GM21786 (cell line): ENCODE results near the gene ZNF407.
A peak's percentile ranks its signal among the peaks of the same experiment; 100 is the strongest.
"Not testable (repeated sequence)": the region's sequence is repeated elsewhere in the genome, so short reads cannot be mapped to it uniquely, and the experiment has no call there.

ENCODE experiments used
- ATAC-seq: cut with Tn5 transposase; IDR thresholded peaks from one replicate; pipeline ENCODE4 v1.9.1; 2021; ENCODE audit not compliant: unreplicated experiment

ZNF407 gene, protein sequence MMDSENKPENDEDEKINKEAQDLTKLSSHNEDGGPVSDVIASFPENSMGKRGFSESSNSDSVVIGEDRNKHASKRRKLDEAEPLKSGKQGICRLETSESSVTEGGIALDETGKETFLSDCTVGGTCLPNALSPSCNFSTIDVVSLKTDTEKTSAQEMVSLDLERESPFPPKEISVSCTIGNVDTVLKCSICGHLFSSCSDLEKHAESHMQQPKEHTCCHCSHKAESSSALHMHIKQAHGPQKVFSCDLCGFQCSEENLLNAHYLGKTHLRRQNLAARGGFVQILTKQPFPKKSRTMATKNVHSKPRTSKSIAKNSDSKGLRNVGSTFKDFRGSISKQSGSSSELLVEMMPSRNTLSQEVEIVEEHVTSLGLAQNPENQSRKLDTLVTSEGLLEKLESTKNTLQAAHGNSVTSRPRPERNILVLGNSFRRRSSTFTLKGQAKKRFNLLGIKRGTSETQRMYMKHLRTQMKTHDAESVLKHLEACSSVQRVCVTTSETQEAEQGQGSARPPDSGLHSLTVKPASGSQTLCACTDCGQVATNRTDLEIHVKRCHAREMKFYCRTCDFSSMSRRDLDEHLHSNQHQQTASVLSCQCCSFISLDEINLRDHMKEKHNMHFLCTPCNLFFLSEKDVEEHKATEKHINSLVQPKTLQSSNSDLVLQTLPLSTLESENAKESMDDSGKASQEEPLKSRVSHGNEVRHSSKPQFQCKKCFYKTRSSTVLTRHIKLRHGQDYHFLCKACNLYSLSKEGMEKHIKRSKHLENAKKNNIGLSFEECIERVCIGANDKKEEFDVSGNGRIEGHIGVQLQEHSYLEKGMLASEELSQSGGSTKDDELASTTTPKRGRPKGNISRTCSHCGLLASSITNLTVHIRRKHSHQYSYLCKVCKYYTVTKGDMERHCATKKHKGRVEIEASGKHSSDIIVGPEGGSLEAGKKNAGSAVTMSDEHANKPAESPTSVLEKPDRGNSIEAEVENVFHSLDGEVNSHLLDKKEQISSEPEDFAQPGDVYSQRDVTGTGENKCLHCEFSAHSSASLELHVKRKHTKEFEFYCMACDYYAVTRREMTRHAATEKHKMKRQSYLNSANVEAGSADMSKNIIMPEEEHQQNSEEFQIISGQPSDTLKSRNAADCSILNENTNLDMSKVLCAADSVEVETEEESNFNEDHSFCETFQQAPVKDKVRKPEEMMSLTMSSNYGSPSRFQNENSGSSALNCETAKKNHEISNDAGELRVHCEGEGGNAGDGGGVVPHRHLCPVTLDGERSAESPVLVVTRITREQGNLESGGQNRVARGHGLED (N-terminal part only)

GRCh38 chr18:74597662-74598349, at the start of gene ZNF407:
TSS of gene ZNF407 (plus strand) at chr18:74597870. CDS start at chr18:74631020, 33,150 bp downstream.
- ATAC-seq, result peak; percentile 70

DNA sequence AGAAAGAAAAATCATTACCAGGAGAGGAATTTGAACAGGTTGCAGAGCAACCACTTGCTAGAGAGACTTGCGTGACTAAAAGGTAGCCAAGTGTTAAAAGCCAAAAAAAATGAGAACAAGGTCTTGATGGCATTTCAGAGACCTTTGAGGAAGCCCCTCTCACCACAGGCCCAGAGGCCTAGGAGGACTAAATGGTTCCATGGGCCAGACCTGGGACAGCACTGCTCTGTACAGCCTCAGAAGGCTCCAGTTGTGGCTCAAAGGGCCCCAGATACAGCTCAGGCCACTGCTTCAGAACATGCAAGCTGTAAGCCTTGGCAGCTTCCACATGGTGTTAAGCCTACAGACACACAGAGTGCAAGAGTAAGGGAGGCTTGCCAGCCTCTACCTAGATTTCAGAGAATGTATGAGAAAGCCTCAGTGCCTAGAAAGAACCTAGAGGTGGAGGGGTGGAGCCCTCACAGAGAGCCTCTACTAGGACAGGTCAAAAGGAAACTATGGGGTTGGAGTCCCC, 48.0 kb upstream of the ZNF407 start:
- ATAC-seq, result no peak

DNA sequence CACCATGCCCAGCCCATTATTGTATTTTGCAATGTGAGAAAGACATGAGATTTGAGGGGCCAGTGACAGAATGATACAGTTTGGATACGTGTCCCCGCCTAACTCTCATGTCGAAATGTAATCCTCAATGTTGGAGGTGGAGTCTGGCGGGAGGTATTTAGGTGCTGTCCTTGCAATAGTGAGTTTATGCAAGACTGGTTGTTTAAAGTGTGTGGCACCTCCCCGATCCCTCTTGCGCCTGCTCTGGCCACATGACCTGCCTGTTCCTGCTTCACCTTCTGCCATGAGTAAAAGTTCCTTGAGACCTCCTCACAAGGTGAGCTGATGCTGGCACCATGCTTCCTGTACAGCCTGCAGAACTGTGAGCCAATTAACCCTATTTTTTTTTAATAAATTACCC, 46.8 kb upstream of the ZNF407 start:
- no peak for ATAC-seq

- ATAC-seq, result no peak
Measured at GRCh38 chr18:74551452-74551851, 46.2 kb upstream of the ZNF407 start.

DNA sequence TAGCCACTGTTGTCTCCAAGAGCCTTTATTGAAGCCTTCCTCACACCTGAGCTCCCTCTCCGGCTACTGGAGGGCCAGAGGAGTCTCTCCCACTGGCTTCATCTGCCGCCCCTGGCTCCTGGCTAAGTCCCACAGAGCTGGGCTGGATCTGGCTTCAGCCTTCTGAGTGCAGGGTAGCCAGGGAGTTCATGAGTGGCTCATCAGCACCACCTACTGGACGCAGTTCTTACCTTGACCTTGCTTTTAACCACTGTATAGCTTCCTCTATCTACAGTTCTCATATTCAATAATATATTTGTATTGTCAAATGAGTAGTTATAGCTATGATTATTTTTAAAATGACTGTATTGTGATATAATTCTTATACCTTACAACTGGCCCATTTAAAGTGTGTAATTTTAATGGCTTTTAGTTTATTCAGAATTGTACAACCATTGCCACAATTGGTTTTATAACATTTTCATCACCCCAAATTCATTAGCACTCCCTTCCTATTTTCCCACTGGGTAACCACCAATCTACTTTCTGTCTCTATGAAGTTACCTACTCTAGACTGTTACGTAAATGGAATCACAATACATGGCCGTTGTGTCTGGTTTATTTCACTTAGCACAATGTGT, 45.6 kb upstream of the ZNF407 start:
- peak; percentile 100 for ATAC-seq

DNA sequence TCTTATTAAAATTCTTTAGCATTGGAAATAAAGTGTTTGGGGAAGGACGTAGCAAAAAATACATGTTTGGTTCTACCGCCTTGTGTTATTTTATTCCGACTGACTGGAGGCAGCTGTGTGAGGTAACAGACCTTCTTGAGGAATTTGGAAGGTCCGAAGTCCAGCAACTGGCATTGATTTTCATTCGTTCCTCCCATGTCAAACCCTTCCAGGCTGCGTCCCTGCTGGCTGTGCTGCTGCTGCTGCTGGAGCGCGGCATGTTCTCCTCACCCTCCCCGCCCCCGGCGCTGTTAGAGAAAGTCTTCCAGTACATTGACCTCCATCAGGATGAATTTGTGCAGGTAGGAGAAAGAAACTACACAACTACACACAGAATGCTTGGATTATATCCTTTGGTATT, 41.5 kb upstream of the ZNF407 start:
- ATAC-seq, result no peak

DNA sequence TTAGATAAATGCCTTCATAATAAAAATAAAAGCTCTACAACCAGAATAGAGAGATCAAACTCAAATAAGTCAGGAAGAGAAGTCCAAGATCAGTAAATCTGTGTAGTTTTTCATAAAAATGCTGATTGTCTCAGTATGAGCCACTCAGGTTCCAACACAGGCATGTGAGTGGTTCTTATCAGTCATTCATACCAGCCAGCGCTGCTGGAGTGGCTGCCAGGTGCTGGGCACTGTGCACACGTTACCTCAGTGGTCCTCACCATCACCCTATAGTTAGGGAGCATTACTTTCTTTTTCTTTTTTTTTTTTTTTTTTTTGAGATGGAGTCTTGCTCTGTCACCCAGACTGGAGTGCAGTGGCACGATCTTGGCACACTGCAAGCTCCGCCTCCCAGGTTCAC, 39.6 kb upstream of the ZNF407 start:
- no peak for ATAC-seq

DNA sequence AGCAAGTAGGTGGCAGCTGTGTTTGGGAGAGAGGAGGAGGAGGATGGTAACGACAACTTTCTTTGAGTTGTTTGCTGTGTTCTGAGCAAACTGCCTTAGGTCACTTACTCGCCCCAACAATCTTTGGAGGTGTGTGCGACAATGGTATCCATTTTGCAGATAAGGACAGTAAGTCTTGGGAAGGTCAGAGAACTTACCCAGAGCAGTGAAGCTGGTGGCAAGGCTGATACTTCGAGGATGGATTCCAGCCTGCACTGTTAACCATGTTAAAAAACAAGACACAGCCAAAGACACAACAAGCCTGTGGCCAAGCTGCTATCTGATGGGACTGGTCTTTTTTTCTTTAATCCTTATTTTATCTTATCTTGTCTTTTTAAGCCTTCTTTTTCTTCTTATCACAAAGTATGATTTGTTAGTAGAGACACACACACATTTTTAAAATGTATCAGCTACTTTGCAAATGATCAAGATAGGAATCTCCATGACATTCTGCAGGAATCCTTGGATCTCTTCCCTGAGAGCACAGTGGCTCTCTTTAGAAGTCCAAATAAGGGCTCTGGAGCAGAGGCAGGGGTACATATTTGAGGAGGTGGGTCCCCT, 35.4 kb upstream of the ZNF407 start:
- ATAC-seq, result no peak

DNA sequence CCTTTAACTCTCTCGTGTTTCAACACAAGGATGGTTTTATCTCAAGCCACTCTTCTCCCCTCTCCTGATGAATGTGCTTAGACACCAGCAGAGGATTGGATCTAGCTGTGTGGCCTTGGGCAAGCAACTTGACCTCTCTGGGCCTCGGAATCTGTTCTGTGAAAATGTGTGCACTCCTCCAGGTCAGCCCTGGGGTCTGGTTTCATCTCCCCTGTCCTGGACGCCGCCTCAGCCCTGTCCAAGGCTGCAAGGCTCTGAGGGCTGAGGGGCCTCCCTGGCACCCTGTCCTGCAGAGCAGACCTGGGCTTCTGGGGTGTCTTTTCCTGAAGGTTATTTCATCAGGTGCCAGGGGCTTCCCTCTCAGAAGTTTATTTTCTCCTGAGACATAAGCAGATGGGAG, 34.9 kb upstream of the ZNF407 start:
- no peak for ATAC-seq

GRCh38 chr18:74563999-74564398, 33.7 kb upstream of the ZNF407 start:
- no peak for ATAC-seq

- ATAC-seq, result not testable (repeated sequence)
Measured at GRCh38 chr18:74565164-74565563, 32.5 kb upstream of the ZNF407 start.

GRCh38 chr18:74565993-74566392, 31.7 kb upstream of the ZNF407 start:
- not testable (repeated sequence) for ATAC-seq

- ATAC-seq, result no peak
Measured at GRCh38 chr18:74567822-74568221, 29.8 kb upstream of the ZNF407 start.

DNA sequence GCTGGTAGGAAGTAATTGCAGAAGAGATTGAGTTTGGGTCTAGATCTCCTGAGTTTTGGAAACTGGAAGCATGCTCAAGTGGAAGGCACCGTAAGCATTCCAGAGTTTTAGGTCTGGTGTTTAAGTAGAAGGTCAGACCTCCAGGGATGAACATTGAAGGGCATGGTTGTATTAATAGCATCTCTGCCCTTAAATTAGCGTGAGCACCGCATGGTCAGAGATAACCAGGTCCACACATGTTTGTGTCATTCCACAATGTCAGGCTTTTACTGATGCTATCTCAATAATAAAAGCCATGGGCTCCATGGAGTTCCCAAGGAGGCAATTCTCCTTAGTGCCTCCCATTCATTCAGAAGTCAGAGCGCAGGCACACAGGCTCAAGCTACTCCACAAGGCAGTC, 28.3 kb upstream of the ZNF407 start:
- ATAC-seq, result no peak

DNA sequence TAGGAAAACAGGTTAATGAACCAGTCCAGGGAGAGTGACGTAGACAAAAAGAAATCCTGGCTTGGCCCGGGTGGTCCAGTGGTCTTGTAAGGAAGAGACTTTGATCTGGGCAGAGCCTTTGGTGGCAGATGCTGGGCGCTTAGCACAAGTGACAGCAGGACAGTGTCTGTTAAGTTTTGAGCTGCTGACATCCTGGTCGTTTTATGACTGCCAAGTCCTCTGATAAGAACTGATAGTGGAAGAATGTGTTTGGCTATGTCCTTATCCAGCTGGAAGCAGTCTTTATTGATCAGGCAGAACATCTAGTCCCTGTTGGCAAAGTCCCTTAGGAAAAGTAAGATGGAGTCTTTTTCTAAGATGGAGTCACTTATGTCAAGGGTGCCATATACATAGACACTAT, 27.4 kb upstream of the ZNF407 start:
- ATAC-seq, result no peak

DNA sequence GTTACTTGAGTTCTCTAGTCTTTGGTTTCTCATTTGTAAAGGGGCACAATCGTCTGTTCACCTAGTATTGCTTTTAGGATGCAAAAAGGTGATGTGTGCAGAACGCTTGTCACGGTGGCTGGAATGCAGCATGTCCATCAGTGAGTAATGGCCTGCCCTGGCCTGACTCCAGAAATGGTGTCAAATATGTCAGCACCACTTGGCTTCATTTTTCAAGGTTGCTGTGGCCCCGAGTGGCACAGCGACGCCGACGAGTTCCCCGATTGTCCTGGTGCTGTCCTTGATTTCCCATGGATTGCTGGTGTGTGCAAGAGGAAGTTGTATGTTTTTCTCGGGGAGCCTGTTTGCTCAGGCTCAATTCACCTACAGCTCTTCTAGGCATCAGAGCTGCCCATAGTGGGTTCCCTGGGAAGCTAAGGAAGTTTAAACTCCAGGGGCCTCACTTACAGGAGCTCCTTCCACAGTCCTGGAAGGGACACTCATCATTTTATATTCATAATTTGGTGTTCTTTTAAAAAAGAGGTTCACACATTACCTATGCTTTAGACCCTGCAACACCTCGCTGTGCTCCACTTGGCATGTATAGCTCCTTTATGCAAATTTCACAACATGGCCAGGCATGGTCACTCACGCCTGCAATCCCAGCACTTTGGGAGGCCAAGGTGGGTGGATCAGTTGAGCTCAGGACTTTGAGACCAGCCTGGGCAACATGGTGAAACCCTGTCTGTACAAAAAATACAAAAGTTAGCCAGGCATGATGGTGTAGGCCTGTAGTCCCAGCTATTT, 25.6 kb upstream of the ZNF407 start:
- no peak for ATAC-seq

DNA sequence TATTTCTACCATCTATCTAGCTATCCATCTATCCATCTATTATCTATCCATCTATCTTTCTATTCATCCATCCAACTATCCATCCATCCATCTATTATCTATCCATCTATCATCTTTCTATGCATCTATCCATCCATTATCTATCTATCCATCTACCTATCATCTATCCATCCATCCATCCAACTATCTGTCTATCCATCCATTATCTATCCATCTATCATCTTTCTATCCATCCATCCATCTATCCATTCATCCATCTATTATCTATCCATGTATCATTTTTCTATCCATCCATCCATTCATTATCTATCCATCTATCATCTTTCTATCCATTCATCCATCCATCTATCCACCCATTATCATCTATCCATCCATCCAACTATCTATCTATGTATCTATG, 24.6 kb upstream of the ZNF407 start:
- no peak for ATAC-seq

GRCh38 chr18:74574916-74575315, 22.8 kb upstream of the ZNF407 start:
- ATAC-seq, result no peak

DNA sequence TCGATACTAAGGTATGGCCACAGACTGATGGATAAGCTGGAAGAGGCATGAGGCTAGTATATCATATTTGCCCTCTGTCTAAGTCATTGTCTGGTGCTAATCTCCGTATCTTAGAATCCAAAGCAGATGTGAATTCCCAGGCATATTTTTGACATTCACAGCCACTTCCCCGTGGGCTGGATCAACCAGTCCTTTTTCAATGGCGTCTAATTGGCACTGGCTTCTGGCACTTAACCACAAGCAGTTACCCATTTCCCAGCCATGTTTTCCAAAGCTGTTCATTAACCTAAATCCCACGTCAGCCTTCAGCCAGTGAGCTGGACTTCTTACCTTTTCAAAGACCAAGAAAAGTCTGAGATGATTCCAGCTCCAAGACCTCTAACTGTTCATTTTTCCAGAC, 20.7 kb upstream of the ZNF407 start:
- no peak for ATAC-seq
